SK-N-SH treated with all-trans-retinoic acid at 6 μM for 48 hours (cell line): ENCODE data around the gene PDK1.

ENCODE experiments used
- ATAC-seq: fragments of 200-7000 bp; cut with Tn5 transposase; 3 replicates; pipeline ENCODE4 v1.9.1; 2020; ENCODE audit warnings: mild to moderate bottlenecking, moderate library complexity
- ARNTL ChIP-seq: fragments of 450-650 bp; formaldehyde crosslinking; IDR thresholded peaks from 2 replicates; pipeline ENCODE4 v1.5.0; 2020; ENCODE audit warnings: low read depth, mild to moderate bottlenecking, moderate library complexity, borderline replicate concordance
- CREB5 ChIP-seq: fragments of 250-450 bp; sonication (Bioruptor Pico); IDR thresholded peaks from 2 replicates; pipeline ENCODE4 v1.5.1; 2020; ENCODE audit warnings: low read depth, mild to moderate bottlenecking, moderate library complexity
- CSDC2 ChIP-seq: fragments of 250-450 bp; sonication (Bioruptor Pico); IDR thresholded peaks from 2 replicates; pipeline ENCODE4 v1.5.0; 2020; ENCODE audit warnings: mild to moderate bottlenecking, moderate library complexity
- CSRNP3 ChIP-seq: fragments of 250-450 bp; sonication (Bioruptor Pico); IDR thresholded peaks from 2 replicates; pipeline ENCODE4 v1.5.1; 2021; ENCODE audit warnings: mild to moderate bottlenecking, moderate library complexity
- GLIS3 ChIP-seq: fragments of 250-450 bp; sonication (Bioruptor Pico); IDR thresholded peaks from 2 replicates; pipeline ENCODE4 v1.5.0; 2020; ENCODE audit warnings: mild to moderate bottlenecking, moderate library complexity
- ISL1 ChIP-seq: fragments of 250-450 bp; sonication (Bioruptor Pico); IDR thresholded peaks from 2 replicates; pipeline ENCODE4 v2.1.2; 2022; ENCODE audit warnings: mild to moderate bottlenecking, moderate library complexity
- PATZ1 ChIP-seq: fragments of 250-450 bp; sonication (Bioruptor Pico); IDR thresholded peaks from 2 replicates; pipeline ENCODE4 v1.8.0; 2020; ENCODE audit warnings: mild to moderate bottlenecking, moderate library complexity, borderline replicate concordance
- POU6F1 ChIP-seq: fragments of 250-450 bp; sonication (Bioruptor Pico); IDR thresholded peaks from 2 replicates; pipeline ENCODE4 v1.8.0; 2021; ENCODE audit warnings: low read depth, mild to moderate bottlenecking, moderate library complexity, borderline replicate concordance
- PPARA ChIP-seq: fragments of 250-450 bp; sonication (Bioruptor Pico); IDR thresholded peaks from 2 replicates; pipeline ENCODE4 v1.5.0; 2020; ENCODE audit warnings: mild to moderate bottlenecking, borderline replicate concordance
- RARB ChIP-seq: fragments of 250-450 bp; sonication (Bioruptor Pico); IDR thresholded peaks from 2 replicates; pipeline ENCODE4 v1.8.0; 2021; ENCODE audit warnings: mild to moderate bottlenecking, moderate library complexity
- SNAI2 ChIP-seq: fragments of 250-450 bp; sonication (Bioruptor Pico); IDR thresholded peaks from 2 replicates; pipeline ENCODE4 v1.5.0; 2020; ENCODE audit warnings: mild to moderate bottlenecking, moderate library complexity
- TCF4 ChIP-seq: fragments of 250-450 bp; sonication (Bioruptor Pico); IDR thresholded peaks from 2 replicates; pipeline ENCODE4 v1.8.0; 2021; ENCODE audit warnings: mild to moderate bottlenecking, moderate library complexity, borderline replicate concordance
- TOX ChIP-seq: fragments of 250-450 bp; sonication (Bioruptor Pico); IDR thresholded peaks from 2 replicates; pipeline ENCODE4 v1.8.0; 2021; ENCODE audit warnings: mild to moderate bottlenecking, moderate library complexity, borderline replicate concordance
- ZC3H10 ChIP-seq: fragments of 250-450 bp; sonication (Bioruptor Pico); IDR thresholded peaks from 2 replicates; pipeline ENCODE4 v1.5.1; 2021; ENCODE audit warnings: mild to moderate bottlenecking, moderate library complexity
- ZFP3 ChIP-seq: fragments of 250-450 bp; sonication (Bioruptor Pico); IDR thresholded peaks from 2 replicates; pipeline ENCODE4 v1.5.0; 2020; ENCODE audit warnings: mild to moderate bottlenecking, moderate library complexity
- ZFP30 ChIP-seq: fragments of 450-650 bp; formaldehyde crosslinking; IDR thresholded peaks from 2 replicates; pipeline ENCODE4 v1.5.0; 2022; ENCODE audit warnings: mild to moderate bottlenecking, moderate library complexity
- ZNF565 ChIP-seq: fragments of 450-650 bp; formaldehyde crosslinking; conservative IDR thresholded peaks from 2 replicates; pipeline ENCODE4 v1.5.0; 2020; ENCODE audit warnings: low read depth, mild to moderate bottlenecking, moderate library complexity
- ZNF70 ChIP-seq: fragments of 450-650 bp; formaldehyde crosslinking; IDR thresholded peaks from 2 replicates; pipeline ENCODE4 v1.5.0; 2020; ENCODE audit warnings: mild to moderate bottlenecking, moderate library complexity
- ZNF8 ChIP-seq: fragments of 450-650 bp; formaldehyde crosslinking; IDR thresholded peaks from 2 replicates; pipeline ENCODE4 v1.5.0; 2020; ENCODE audit warnings: mild to moderate bottlenecking, moderate library complexity

Gene PDK1

GRCh38 chr2:172574965-172575364 is 19.1 kb downstream of the PDK1 start (continued):
- TF ChIP-seq GLIS3 (CRISPR knock-in tag) = no peak
- TF ChIP-seq ZC3H10 (CRISPR knock-in tag) = no peak
- TF ChIP-seq CREB5 (CRISPR knock-in tag) = no peak
- TF ChIP-seq ZNF565 (CRISPR knock-in tag) = no peak
- no peak for TF ChIP-seq RARB
- TF ChIP-seq CSDC2 (CRISPR knock-in tag) = no peak
- no peak for TF ChIP-seq PPARA (CRISPR knock-in tag)
- TF ChIP-seq TCF4 (CRISPR knock-in tag) = no peak
- TF ChIP-seq, all 23 proteins: peak for 0

GRCh38 chr2:172578054-172578453 is 22.2 kb downstream of the PDK1 start:
- no peak for ATAC-seq
- TF ChIP-seq ISL1 (CRISPR knock-in tag) (no peak), ZFP30 (CRISPR knock-in tag) (peak; percentile 64), ZNF70 (no peak), PPARA (CRISPR knock-in tag) (no peak)

GRCh38 chr2:172578860-172579512 is 23.1 kb downstream of the PDK1 start:
- no peak for TF ChIP-seq CSRNP3
- TF ChIP-seq ZNF70 = no peak
- no peak for TF ChIP-seq ZFP3 (CRISPR knock-in tag)
- no peak for TF ChIP-seq PATZ1 (CRISPR knock-in tag)
- TF ChIP-seq ARNTL (CRISPR knock-in tag) = no peak
- TF ChIP-seq ZNF8 (CRISPR knock-in tag) = no peak
- no peak for TF ChIP-seq POU6F1
- no peak for TF ChIP-seq CREB5 (CRISPR knock-in tag)

GRCh38 chr2:172580544-172580943 is 24.7 kb downstream of the PDK1 start:
- no peak for ATAC-seq

More at GRCh38 chr2:172578860-172579512, 23.1 kb downstream of the PDK1 start:
- no peak for ATAC-seq

More at GRCh38 chr2:172580544-172580943, 24.7 kb downstream of the PDK1 start:
- no peak for TF ChIP-seq TOX (CRISPR knock-in tag)
- no peak for TF ChIP-seq POU6F1
- no peak for TF ChIP-seq ISL1 (CRISPR knock-in tag)
- no peak for TF ChIP-seq SNAI2 (CRISPR knock-in tag)
- TF ChIP-seq ZNF8 (CRISPR knock-in tag) = peak; percentile 92
